Colonic mucosa (tissue), 4 donors: ENCODE measurements around the gene KCNJ5. TPM values are rescaled to one million over a fixed set of nuclear protein-coding genes. Genes with fewer than 3 reads are reported as not detected.

Experiments used
- DNase-seq: peaks from one replicate; pipeline ENCODE4 v3.0.0-alpha.2; 2020
- H3K27ac ChIP-seq: fragments of 200-600 bp; one replicate; pipeline ENCODE4 v1.8.0; 2021
- H3K27me3 ChIP-seq: fragments of 200-600 bp; one replicate; pipeline ENCODE4 v1.8.0; 2021
- H3K36me3 ChIP-seq: fragments of 200-600 bp; one replicate; pipeline ENCODE4 v1.8.0; 2021
- H3K4me1 ChIP-seq: fragments of 200-600 bp; one replicate; pipeline ENCODE4 v1.8.0; 2021; ENCODE audit warnings: mild to moderate bottlenecking
- H3K4me3 ChIP-seq: fragments of 200-600 bp; one replicate; pipeline ENCODE4 v1.8.0; 2021
- H3K9ac ChIP-seq, 2 donors: one replicate each; pipeline ENCODE4 v1.7.0; 2013; ENCODE audit warnings: control low read depth in 2 of 2, low read depth in 2 of 2, low read length in 2 of 2
- H3K9me3 ChIP-seq: fragments of 200-600 bp; one replicate; pipeline ENCODE4 v1.8.0; 2021
- intact Hi-C: fragments of 100-400 bp; cut with DNase I; formaldehyde crosslinking; loops from one replicate; pipeline ENCODE4 v1.14.1; 2022
- total RNA-seq, 2 donors: library from RNA; stranded (reverse); fragmentation: NEBNext Ultra II Directional in 1 of 2; extraction: Animal tissue kit (Norgen Biotek cat#: 25700) in 1 of 2; gene quantifications; one replicate each; pipeline ENCODE4 v1.2.1, GENCODE V29; 2021
- TF ChIP-seq, protein P1 (sequence below): fragments of 200-600 bp; IDR thresholded peaks from one replicate; pipeline ENCODE4 v1.8.0; 2022; ENCODE audit warnings: antibody characterized with exemption, mild to moderate bottlenecking
- donor health status: healthy.
- donor health status: DM: no; HTN: no; CAD: no.
- donor health status: DM: no; HTN: no; CAD: no.

Gene KCNJ5
- total RNA-seq, 2 donors from 2014 or later = 0.15 to 0.66 TPM

GRCh38 chr11:128872094-128872493 is 19.1 kb upstream of the KCNJ5 start:
- Histone ChIP-seq H3K4me3 (no peak overlapping the region), H3K9ac (no peak overlapping the region), H3K27me3 (no peaks in the 10 kb centered on the region), H3K27ac (no peak overlapping the region), H3K9me3 (no peaks in the 10 kb centered on the region), H3K4me1 (no peaks in the 10 kb centered on the region), H3K36me3 (no peaks in the 10 kb centered on the region)
- intact Hi-C loops = no loop called here
- no peak for DNase-seq
- TF ChIP-seq, protein P1, sequence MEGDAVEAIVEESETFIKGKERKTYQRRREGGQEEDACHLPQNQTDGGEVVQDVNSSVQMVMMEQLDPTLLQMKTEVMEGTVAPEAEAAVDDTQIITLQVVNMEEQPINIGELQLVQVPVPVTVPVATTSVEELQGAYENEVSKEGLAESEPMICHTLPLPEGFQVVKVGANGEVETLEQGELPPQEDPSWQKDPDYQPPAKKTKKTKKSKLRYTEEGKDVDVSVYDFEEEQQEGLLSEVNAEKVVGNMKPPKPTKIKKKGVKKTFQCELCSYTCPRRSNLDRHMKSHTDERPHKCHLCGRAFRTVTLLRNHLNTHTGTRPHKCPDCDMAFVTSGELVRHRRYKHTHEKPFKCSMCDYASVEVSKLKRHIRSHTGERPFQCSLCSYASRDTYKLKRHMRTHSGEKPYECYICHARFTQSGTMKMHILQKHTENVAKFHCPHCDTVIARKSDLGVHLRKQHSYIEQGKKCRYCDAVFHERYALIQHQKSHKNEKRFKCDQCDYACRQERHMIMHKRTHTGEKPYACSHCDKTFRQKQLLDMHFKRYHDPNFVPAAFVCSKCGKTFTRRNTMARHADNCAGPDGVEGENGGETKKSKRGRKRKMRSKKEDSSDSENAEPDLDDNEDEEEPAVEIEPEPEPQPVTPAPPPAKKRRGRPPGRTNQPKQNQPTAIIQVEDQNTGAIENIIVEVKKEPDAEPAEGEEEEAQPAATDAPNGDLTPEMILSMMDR = no peak

DNA sequence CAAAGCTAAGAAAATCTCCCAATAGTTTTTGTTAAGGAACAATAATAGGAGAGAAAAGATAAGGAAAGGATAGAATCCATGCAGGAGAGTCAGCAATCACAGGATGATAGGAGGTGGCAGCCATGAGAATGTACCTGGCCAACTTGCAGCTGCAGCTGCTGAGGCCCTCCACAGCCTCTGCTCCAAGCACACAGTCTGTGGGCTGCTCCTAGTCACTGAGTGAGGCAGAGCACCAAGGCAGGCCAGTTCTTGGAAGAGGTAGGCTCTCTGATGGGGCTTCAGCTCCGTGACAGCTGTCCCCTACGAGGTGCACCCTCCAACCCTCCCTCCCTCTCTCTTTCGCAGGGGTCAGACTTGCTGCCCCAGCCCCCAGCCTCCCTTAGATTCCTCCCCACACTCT is 18.6 kb upstream of the KCNJ5 start:
- no peak for DNase-seq

GRCh38 chr11:128874427-128874826 is 16.7 kb upstream of the KCNJ5 start:
- DNase-seq = no peak
- intact Hi-C loops = no loop called here
- TF ChIP-seq, protein P1 = no peak
- Histone ChIP-seq H3K4me1 (no peaks in the 10 kb centered on the region), H3K9ac (no peak overlapping the region), H3K27ac (no peak overlapping the region), H3K27me3 (no peaks in the 10 kb centered on the region), H3K9me3 (no peaks in the 10 kb centered on the region), H3K4me3 (no peak overlapping the region), H3K36me3 (no peaks in the 10 kb centered on the region)

More for the DNA sequence above, 18.6 kb upstream of the KCNJ5 start:
- Histone ChIP-seq H3K4me1 (no peaks in the 10 kb centered on the region), H3K36me3 (no peaks in the 10 kb centered on the region), H3K4me3 (no peak overlapping the region), H3K9ac (no peak overlapping the region), H3K9me3 (no peaks in the 10 kb centered on the region), H3K27me3 (no peaks in the 10 kb centered on the region), H3K27ac (no peak overlapping the region)
- TF ChIP-seq, protein P1 = no peak
- intact Hi-C loops = no loop called here

DNA sequence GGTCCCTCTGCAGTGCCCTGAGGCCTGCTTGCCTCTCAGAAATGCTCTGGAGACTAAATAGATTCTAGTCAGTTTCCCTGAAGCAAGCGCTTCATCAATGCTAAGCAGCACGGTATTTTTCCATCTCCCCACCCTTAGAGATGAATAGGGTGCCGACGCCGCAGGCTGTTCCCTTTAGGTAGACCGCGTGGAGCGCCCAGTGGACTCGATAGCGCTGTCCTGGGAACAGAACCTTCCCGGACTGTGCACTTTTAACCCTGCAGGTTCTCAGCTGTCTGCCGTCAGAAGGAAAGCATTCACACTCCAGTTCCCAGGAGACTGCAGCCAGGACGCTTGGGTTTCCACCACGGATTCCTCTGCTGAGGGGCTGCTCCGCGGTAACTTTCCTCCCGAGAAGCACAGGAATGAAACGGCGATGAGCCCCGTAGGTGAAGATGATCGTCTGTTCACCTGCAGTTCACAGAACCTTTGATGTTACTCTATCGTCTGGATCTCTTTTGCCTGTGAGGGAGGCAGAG is 15.0 kb upstream of the KCNJ5 start:
- DNase-seq = no peak
- H3K36me3 ChIP-seq = no peaks in the 10 kb centered on the region
- no peak overlapping the region for H3K9ac ChIP-seq
- intact Hi-C loops = no loop called here
- TF ChIP-seq, protein P1 = no peak
- no peak overlapping the region for H3K4me3 ChIP-seq
- H3K27ac ChIP-seq = no peak overlapping the region
- H3K27me3 ChIP-seq = no peaks in the 10 kb centered on the region
- H3K4me1 ChIP-seq = no peaks in the 10 kb centered on the region
- H3K9me3 ChIP-seq = no peaks in the 10 kb centered on the region

- H3K4me1 ChIP-seq = no peaks in the 10 kb centered on the region
- TF ChIP-seq, protein P1 = no peak
- H3K27ac ChIP-seq = no peak overlapping the region
- H3K36me3 ChIP-seq = no peaks in the 10 kb centered on the region
- no peak overlapping the region for H3K4me3 ChIP-seq
- no peaks in the 10 kb centered on the region for H3K27me3 ChIP-seq
- no peaks in the 10 kb centered on the region for H3K9me3 ChIP-seq
- DNase-seq = no peak
- intact Hi-C loops = no loop called here
- no peak overlapping the region for H3K9ac ChIP-seq
These were observed 13.4 kb upstream of the KCNJ5 start for GRCh38 chr11:128877726-128878125.

- H3K4me1 ChIP-seq = no peaks in the 10 kb centered on the region
- H3K27ac ChIP-seq = no peak overlapping the region
- H3K9me3 ChIP-seq = no peaks in the 10 kb centered on the region
- no peaks in the 10 kb centered on the region for H3K27me3 ChIP-seq
- TF ChIP-seq, protein P1 = no peak
- no peak for DNase-seq
- no peak overlapping the region for H3K4me3 ChIP-seq
- intact Hi-C loops = no loop called here
- H3K36me3 ChIP-seq = no peaks in the 10 kb centered on the region
- no peak overlapping the region for H3K9ac ChIP-seq
These were observed 12.7 kb upstream of the KCNJ5 start for GRCh38 chr11:128878455-128878854.
